Astrocyte (in vitro differentiated cells and primary cell): ENCODE measurements around the gene MYH10. TPM values are rescaled to one million over a fixed set of nuclear protein-coding genes. Genes with fewer than 3 reads are reported as not detected.

Experiments used
- DNase-seq: peaks from one replicate; pipeline ENCODE4 v3.0.0-alpha.2; 2010; ENCODE audit warnings: low read depth
- FAIRE-seq: peaks from 2 replicates; lab custom pipeline; 2011; peaks lifted over from hg19 to GRCh38; lab: Jason Lieb, UNC
- H2AFZ ChIP-seq: 2 replicates; pipeline ENCODE4 v1.6.0; 2012; ENCODE audit warnings: low read depth, low read length, inconsistent platforms
- H3K27ac ChIP-seq: 2 replicates; pipeline ENCODE4 v1.5.1; 2011; ENCODE audit warnings: low read depth, low read length, inconsistent platforms
- H3K27me3 ChIP-seq: 2 replicates; pipeline ENCODE4 v1.6.0; 2011; ENCODE audit warnings: low read length, inconsistent platforms; ENCODE audit not compliant: insufficient read depth
- H3K36me3 ChIP-seq: 2 replicates; pipeline ENCODE4 v1.5.1; 2011; ENCODE audit warnings: low read length, inconsistent platforms; ENCODE audit not compliant: insufficient read depth
- H3K4me1 ChIP-seq: 2 replicates; pipeline ENCODE4 v1.5.1; 2011; ENCODE audit warnings: low read length, inconsistent platforms; ENCODE audit not compliant: insufficient read depth
- H3K4me2 ChIP-seq: 2 replicates; pipeline ENCODE4 v1.6.0; 2012; ENCODE audit warnings: low read length, inconsistent platforms
- H3K4me3 ChIP-seq: 2 replicates; pipeline ENCODE4 v1.5.1; 2011; ENCODE audit warnings: low read depth, mild to moderate bottlenecking, low read length, inconsistent platforms; ENCODE audit not compliant: insufficient read depth
- H3K79me2 ChIP-seq: 2 replicates; pipeline ENCODE4 v1.6.0; 2012; ENCODE audit warnings: mild to moderate bottlenecking, low read length, inconsistent platforms; ENCODE audit not compliant: insufficient read depth
- H3K9ac ChIP-seq: 2 replicates; pipeline ENCODE4 v1.6.0; 2012; ENCODE audit warnings: mild to moderate bottlenecking, low read length, inconsistent platforms
- H3K9me3 ChIP-seq: 2 replicates; pipeline ENCODE4 v1.5.1; 2012; ENCODE audit warnings: low read depth, mild to moderate bottlenecking, low read length, inconsistent platforms; ENCODE audit not compliant: insufficient read depth
- H4K20me1 ChIP-seq: 2 replicates; pipeline ENCODE4 v1.6.0; 2012; ENCODE audit warnings: low read length, inconsistent platforms; ENCODE audit not compliant: insufficient read depth
- H3K27ac Mint-ChIP-seq: one replicate; pipeline ENCODE4 v1.8.0; 2021; ENCODE audit warnings: mild to moderate bottlenecking, mixed read lengths; ENCODE audit not compliant: unreplicated experiment
- H3K27me3 Mint-ChIP-seq: one replicate; pipeline ENCODE4 v1.8.0; 2021; ENCODE audit warnings: low read depth, mixed read lengths; ENCODE audit not compliant: unreplicated experiment
- H3K36me3 Mint-ChIP-seq: one replicate; pipeline ENCODE4 v1.8.0; 2021; ENCODE audit warnings: low read depth, mixed read lengths; ENCODE audit not compliant: unreplicated experiment
- H3K4me1 Mint-ChIP-seq: one replicate; pipeline ENCODE4 v1.8.0; 2021; ENCODE audit warnings: low read depth, mixed read lengths; ENCODE audit not compliant: unreplicated experiment
- H3K4me3 Mint-ChIP-seq: one replicate; pipeline ENCODE4 v1.8.0; 2021; ENCODE audit warnings: mild to moderate bottlenecking, moderate library complexity, mixed read lengths; ENCODE audit not compliant: unreplicated experiment
- H3K9me3 Mint-ChIP-seq: one replicate; pipeline ENCODE4 v1.8.0; 2021; ENCODE audit warnings: mild to moderate bottlenecking, mixed read lengths; ENCODE audit not compliant: unreplicated experiment
- EZH2 ChIP-seq: IDR thresholded peaks from 2 replicates; pipeline ENCODE4 v1.6.1; 2012; ENCODE audit warnings: mild to moderate bottlenecking, low read length, inconsistent platforms; ENCODE audit not compliant: insufficient read depth
- total RNA-seq: library from RNA; stranded (reverse); gene quantifications from 2 replicates; pipeline ENCODE4 v1.2.1, GENCODE V29; 2021
- TF ChIP-seq, protein P1 (sequence below): IDR thresholded peaks from 2 replicates; pipeline ENCODE4 v1.5.1; 2011; ENCODE audit warnings: low read depth, mild to moderate bottlenecking, inconsistent platforms, low read length, moderate library complexity; ENCODE audit not compliant: insufficient read depth

The MYH10 gene
- total RNA-seq, 1 donor from 2014 or later, result 150 TPM

DNA sequence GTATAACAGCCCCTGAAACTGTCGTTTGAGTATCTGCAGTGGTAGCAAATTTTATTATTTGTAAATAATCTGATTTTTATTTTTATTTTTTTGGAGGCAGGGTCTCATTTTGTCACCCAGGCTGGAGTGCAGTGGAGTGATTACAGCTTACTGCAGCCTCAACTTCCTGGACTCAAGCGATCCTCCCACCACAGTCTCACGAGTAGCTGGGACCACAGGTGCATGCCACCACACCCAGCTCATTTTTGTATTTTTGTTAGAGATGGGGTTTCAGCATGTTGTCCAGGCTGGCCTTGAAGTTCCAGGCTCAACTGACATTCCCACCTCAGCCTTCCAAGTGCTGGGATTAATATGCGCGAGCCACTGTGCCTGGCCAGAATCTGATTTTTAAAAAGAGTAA lies 192.1 kb downstream of the MYH10 start:
- H3K36me3 Mint-ChIP-seq, result peaks cover 3% of the 10 kb centered on the region
- DNase-seq, result no peak
- Histone ChIP-seq H3K4me2 (no peak overlapping the region), H3K4me1 (no peaks in the 10 kb centered on the region), H3K27me3 (no peaks in the 10 kb centered on the region), H3K4me3 (no peak overlapping the region), H4K20me1 (peaks cover 70% of the 10 kb centered on the region), H3K36me3 (peaks cover 10% of the 10 kb centered on the region), H3K79me2 (peaks cover 76% of the 10 kb centered on the region), H3K27ac (no peak overlapping the region), H3K9me3 (no peaks in the 10 kb centered on the region), H2AFZ (no peak overlapping the region), H3K9ac (no peak overlapping the region)
- peaks cover 19% of the 10 kb centered on the region for H3K4me1 Mint-ChIP-seq
- no peak for FAIRE-seq
- H3K4me3 Mint-ChIP-seq, result peak overlapping the region; percentile 96
- TF ChIP-seq, protein P1, sequence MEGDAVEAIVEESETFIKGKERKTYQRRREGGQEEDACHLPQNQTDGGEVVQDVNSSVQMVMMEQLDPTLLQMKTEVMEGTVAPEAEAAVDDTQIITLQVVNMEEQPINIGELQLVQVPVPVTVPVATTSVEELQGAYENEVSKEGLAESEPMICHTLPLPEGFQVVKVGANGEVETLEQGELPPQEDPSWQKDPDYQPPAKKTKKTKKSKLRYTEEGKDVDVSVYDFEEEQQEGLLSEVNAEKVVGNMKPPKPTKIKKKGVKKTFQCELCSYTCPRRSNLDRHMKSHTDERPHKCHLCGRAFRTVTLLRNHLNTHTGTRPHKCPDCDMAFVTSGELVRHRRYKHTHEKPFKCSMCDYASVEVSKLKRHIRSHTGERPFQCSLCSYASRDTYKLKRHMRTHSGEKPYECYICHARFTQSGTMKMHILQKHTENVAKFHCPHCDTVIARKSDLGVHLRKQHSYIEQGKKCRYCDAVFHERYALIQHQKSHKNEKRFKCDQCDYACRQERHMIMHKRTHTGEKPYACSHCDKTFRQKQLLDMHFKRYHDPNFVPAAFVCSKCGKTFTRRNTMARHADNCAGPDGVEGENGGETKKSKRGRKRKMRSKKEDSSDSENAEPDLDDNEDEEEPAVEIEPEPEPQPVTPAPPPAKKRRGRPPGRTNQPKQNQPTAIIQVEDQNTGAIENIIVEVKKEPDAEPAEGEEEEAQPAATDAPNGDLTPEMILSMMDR, result no peak
- no peak for TF ChIP-seq EZH2
- no peak overlapping the region for H3K27ac Mint-ChIP-seq
- no peaks in the 10 kb centered on the region for H3K9me3 Mint-ChIP-seq
- H3K27me3 Mint-ChIP-seq, result no peaks in the 10 kb centered on the region

DNA sequence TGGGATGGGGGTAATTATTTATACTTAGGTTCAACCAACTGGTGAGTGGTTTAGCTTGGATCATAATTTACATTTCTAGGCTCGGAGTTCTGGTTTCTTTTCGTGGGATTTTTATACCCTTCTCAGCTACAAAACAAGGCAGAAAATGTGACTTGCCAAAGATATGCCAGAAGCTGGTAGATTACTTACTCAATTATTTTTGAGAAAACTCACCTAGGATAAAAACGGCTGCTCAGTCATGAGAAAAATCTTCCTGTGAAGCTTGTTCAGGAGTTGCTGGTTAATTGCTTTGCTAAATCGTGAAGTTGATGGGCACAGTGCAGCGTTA lies 193.7 kb downstream of the MYH10 start:
- Histone ChIP-seq H3K27ac (peak overlapping the region; percentile 97), H3K9ac (peak overlapping the region; percentile 99), H2AFZ (no peak overlapping the region), H3K4me1 (no peaks in the 10 kb centered on the region), H3K36me3 (peaks cover 10% of the 10 kb centered on the region), H3K27me3 (no peaks in the 10 kb centered on the region), H4K20me1 (peaks cover 55% of the 10 kb centered on the region), H3K4me2 (peak overlapping the region; percentile 87), H3K79me2 (peaks cover 60% of the 10 kb centered on the region), H3K9me3 (no peaks in the 10 kb centered on the region), H3K4me3 (peak overlapping the region; percentile 95)
- H3K4me3 Mint-ChIP-seq, result peak overlapping the region; percentile 96
- H3K4me1 Mint-ChIP-seq, result peaks cover 12% of the 10 kb centered on the region
- DNase-seq, result no peak
- H3K27me3 Mint-ChIP-seq, result no peaks in the 10 kb centered on the region
- peak overlapping the region; percentile 92 for H3K27ac Mint-ChIP-seq
- H3K36me3 Mint-ChIP-seq, result peaks cover 3% of the 10 kb centered on the region
- no peaks in the 10 kb centered on the region for H3K9me3 Mint-ChIP-seq
- no peak for FAIRE-seq
- TF ChIP-seq EZH2, result no peak
- TF ChIP-seq, protein P1, result no peak

GRCh38 chr17:8436169-8436843 lies 194.2 kb downstream of the MYH10 start:
- no peak for FAIRE-seq
- DNase-seq, result peak; percentile 54
- Mint-ChIP-seq H3K27me3 (no peaks in the 10 kb centered on the region), H3K36me3 (peaks cover 3% of the 10 kb centered on the region), H3K9me3 (no peaks in the 10 kb centered on the region), H3K27ac (peak overlapping the region; percentile 92), H3K4me3 (peak overlapping the region; percentile 96), H3K4me1 (peaks cover 9% of the 10 kb centered on the region)
- peak overlapping the region; percentile 95 for H3K4me3 ChIP-seq
- no peaks in the 10 kb centered on the region for H3K27me3 ChIP-seq
- H3K79me2 ChIP-seq, result peaks cover 55% of the 10 kb centered on the region
- H3K9me3 ChIP-seq, result no peaks in the 10 kb centered on the region
- H3K27ac ChIP-seq, result peak overlapping the region; percentile 97
- H3K9ac ChIP-seq, result peak overlapping the region; percentile 99
- H3K4me1 ChIP-seq, result peaks cover 2% of the 10 kb centered on the region
- peak overlapping the region; percentile 87 for H3K4me2 ChIP-seq
- H4K20me1 ChIP-seq, result peaks cover 50% of the 10 kb centered on the region
- peaks cover 10% of the 10 kb centered on the region for H3K36me3 ChIP-seq
- TF ChIP-seq EZH2, result no peak
- TF ChIP-seq, protein P1, result no peak
- peak overlapping the region; percentile 53 for H2AFZ ChIP-seq
